CD4-positive, alpha-beta T cell treated with Interleukin-6 for 4 hours (primary cell): Measurements from ENCODE around the gene RRH.

Experiments used
- DNase-seq: peaks from one replicate; pipeline ENCODE4 v3.0.0-alpha.2; 2020; ENCODE audit warnings: mixed read lengths

Gene RRH

GRCh38 chr4:109890076-109890475 is 62.3 kb downstream of the RRH start:
- DNase-seq, result no peak
